ENCODE results near the gene MPST.
"Not testable (repeated sequence)": the region's sequence is repeated elsewhere in the genome, so short reads cannot be mapped to it uniquely, and the experiment has no call there.

The MPST gene

GRCh38 chr22:37062702-37063381 lies 43.3 kb downstream of the MPST start:
- DNase-seq = no peak

- DNase-seq = no peak
These were observed 44.2 kb downstream of the MPST start for GRCh38 chr22:37063431-37064420.

GRCh38 chr22:37064553-37064952 lies 45.0 kb downstream of the MPST start:
- no peak for DNase-seq

- DNase-seq = no peak
These were observed 45.6 kb downstream of the MPST start for GRCh38 chr22:37065180-37065579.

GRCh38 chr22:37065961-37066360 lies 46.4 kb downstream of the MPST start:
- no peak for DNase-seq

- DNase-seq = no peak
These were observed 47.9 kb downstream of the MPST start for GRCh38 chr22:37067428-37067827.

GRCh38 chr22:37068859-37069258 lies 49.3 kb downstream of the MPST start:
- DNase-seq = no peak

- DNase-seq = no peak
These were observed 49.8 kb downstream of the MPST start for GRCh38 chr22:37069319-37069718.

- no peak for DNase-seq
These were observed 50.2 kb downstream of the MPST start for GRCh38 chr22:37069719-37070118.

- no peak for DNase-seq
These were observed 50.8 kb downstream of the MPST start for GRCh38 chr22:37070334-37070733.

- no peak for DNase-seq
These were observed 51.2 kb downstream of the MPST start for GRCh38 chr22:37070744-37071143.

GRCh38 chr22:37071850-37072592 lies 52.5 kb downstream of the MPST start:
- DNase-seq = not testable (repeated sequence)

- DNase-seq = no peak
These were observed 53.1 kb downstream of the MPST start for GRCh38 chr22:37072673-37073072.

GRCh38 chr22:37074537-37074936 lies 55.0 kb downstream of the MPST start:
- no peak for DNase-seq

GRCh38 chr22:37075046-37075445 lies 55.5 kb downstream of the MPST start:
- DNase-seq = no peak

GRCh38 chr22:37075822-37076433 lies 56.4 kb downstream of the MPST start:
- DNase-seq = no peak

- peak; percentile 83 for DNase-seq
These were observed 58.4 kb downstream of the MPST start for GRCh38 chr22:37077802-37078448.

- DNase-seq = no peak
These were observed 59.6 kb downstream of the MPST start for GRCh38 chr22:37079158-37079557.

Measured in activated CD4-positive, alpha-beta T cell treated with anti-CD3 and anti-CD28 coated beads for 1 hour (primary cell).